Panc1 (cell line): ENCODE measurements around the gene NOXA1. TPM values are rescaled to one million over a fixed set of nuclear protein-coding genes. Genes with fewer than 3 reads are reported as not detected.

ENCODE experiments used
- ATAC-seq: fragments of 200-7000 bp; cut with Tn5 transposase; 2 replicates; pipeline ENCODE4 v1.9.1; 2020; ENCODE audit warnings: mild to moderate bottlenecking, moderate library complexity
- BruUV-seq: library from RNA; stranded (reverse); fragments of 400-500 nt; replicated peaks from 2 replicates; lab custom pipeline; 2021; lab: Mats Ljungman, UMichigan
- CTCF ChIA-PET: fragments of 300-600 bp; sonication (Branson Sonifier 250); formaldehyde crosslinking; loops from one replicate; lab custom pipeline; 2022; ENCODE audit warnings: antibody characterized with exemption; lab: Charles Lee
- POLR2A ChIA-PET: fragments of 300-600 bp; sonication (Branson Sonifier 250); formaldehyde crosslinking; loops from one replicate; lab custom pipeline; 2022; ENCODE audit warnings: antibody characterized with exemption; lab: Charles Lee
- DNase-seq: peaks from one replicate; pipeline ENCODE4 v3.0.0-alpha.2; 2010; ENCODE audit warnings: low read depth, low spot score
- H3K27ac ChIP-seq: 2 replicates; pipeline ENCODE4 v1.5.1; 2011; ENCODE audit warnings: mild to moderate bottlenecking, low read length, inconsistent platforms
- H3K27me3 ChIP-seq: fragments of 200-500 bp; sonication (Bioruptor generic); 2 replicates; pipeline ENCODE4 v1.6.0; 2014; ENCODE audit warnings: low read length, inconsistent platforms; ENCODE audit not compliant: control insufficient read depth, insufficient read depth
- H3K36me3 ChIP-seq: fragments of 200-500 bp; sonication (Bioruptor generic); 2 replicates; pipeline ENCODE4 v1.5.1; 2014; ENCODE audit warnings: inconsistent platforms, mild to moderate bottlenecking, low read length, moderate library complexity; ENCODE audit not compliant: control insufficient read depth, insufficient read depth
- H3K4me1 ChIP-seq: 2 replicates; pipeline ENCODE4 v1.5.1; 2011; ENCODE audit warnings: inconsistent platforms, mild to moderate bottlenecking, low read length, moderate library complexity; ENCODE audit not compliant: control insufficient read depth, insufficient read depth
- H3K4me3 ChIP-seq, 2 experiments: 2 replicates each; pipeline ENCODE4 v1.5.1; 2011 to 2012; ENCODE audit warnings: low read depth in 2 of 2, low read length in 2 of 2, mild to moderate bottlenecking in 2 of 2, inconsistent platforms in 1 of 2, moderate library complexity in 1 of 2
- H3K9me3 ChIP-seq: fragments of 200-500 bp; sonication (Bioruptor generic); 2 replicates; pipeline ENCODE4 v1.5.1; 2014; ENCODE audit warnings: low read depth, mild to moderate bottlenecking, inconsistent platforms, low read length, moderate library complexity; ENCODE audit not compliant: control insufficient read depth, insufficient read depth
- CTCF ChIP-seq: fragments of 450-650 bp; IDR thresholded peaks from 2 replicates; pipeline ENCODE4 v1.5.1; 2017; ENCODE audit warnings: mild to moderate bottlenecking
- POLR2AphosphoS5 ChIP-seq: IDR thresholded peaks from 2 replicates; pipeline ENCODE4 v1.6.1; 2012; ENCODE audit warnings: mild to moderate bottlenecking, low read depth, low read length, moderate library complexity
- REST ChIP-seq, 2 experiments: IDR thresholded peaks; 2 replicates each; pipeline ENCODE4 v1.6.1; 2011 to 2012; ENCODE audit warnings: low read depth in 2 of 2, control low read depth in 1 of 2, low read length in 1 of 2, mild to moderate bottlenecking in 1 of 2, moderate library complexity in 1 of 2; ENCODE audit not compliant: insufficient read depth in 1 of 2
- SIN3A ChIP-seq: IDR thresholded peaks from 2 replicates; pipeline ENCODE4 v1.6.1; 2012; ENCODE audit warnings: low read depth, mild to moderate bottlenecking, low read length, moderate library complexity, borderline replicate concordance; ENCODE audit not compliant: insufficient read depth
- TCF7L2 ChIP-seq: IDR thresholded peaks from 2 replicates; pipeline ENCODE4 v1.6.1; 2011; ENCODE audit warnings: mild to moderate bottlenecking, low read depth, low read length, inconsistent platforms
- in situ Hi-C: cut with HindIII; loops from 2 replicates; pipeline ENCODE4 v1.10.0; 2016; ENCODE audit warnings: low sequenced_read_pairs, low pct_unique_long_range_greater_than_20kb
- intact Hi-C: fragments of 100-400 bp; cut with micrococcal nuclease; formaldehyde crosslinking; loops from one replicate; pipeline ENCODE4 v1.10.0; 2022; ENCODE audit not compliant: unreplicated experiment
- total RNA-seq: library from RNA; stranded (reverse); gene quantifications from one replicate; pipeline ENCODE4 v1.2.1, GENCODE V29; 2021; ENCODE audit not compliant: unreplicated experiment

The NOXA1 gene
- total RNA-seq, 1 experiment from 2014 or later, result 3.7 TPM

DNA sequence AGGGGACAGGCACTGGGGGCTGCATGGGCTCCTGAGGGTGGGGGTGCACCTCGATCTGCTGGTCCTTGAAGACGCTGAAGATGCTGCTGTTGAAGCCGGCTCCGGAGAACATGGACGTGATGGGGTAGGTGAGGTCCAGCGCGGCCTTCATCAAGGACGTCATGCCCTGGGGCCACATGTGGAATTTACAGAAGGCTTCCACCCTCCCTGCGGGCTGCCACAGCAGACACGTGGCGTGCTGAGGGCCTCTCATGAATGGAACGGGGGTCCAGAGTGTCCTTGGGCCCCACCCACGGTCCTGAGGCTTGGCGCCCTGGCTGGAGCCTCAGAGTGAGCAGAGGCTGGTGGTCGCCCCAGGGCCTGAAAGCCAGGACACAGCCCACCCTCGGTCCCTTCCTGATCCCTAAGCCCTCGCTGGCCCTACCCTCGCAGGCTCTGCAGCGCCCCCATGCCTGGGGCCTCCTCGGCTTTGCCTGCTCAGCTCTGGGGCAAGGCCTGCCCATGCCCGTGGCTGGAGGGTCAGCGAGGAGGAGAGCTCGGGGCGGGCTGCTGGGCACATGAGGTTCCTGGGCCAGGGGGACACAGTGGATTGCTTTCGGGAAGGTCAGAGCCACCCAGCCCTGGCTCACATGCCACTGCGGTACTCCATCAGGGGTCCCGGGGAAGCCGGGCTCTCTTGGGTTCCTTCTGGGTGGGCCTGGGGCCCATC lies 41.3 kb downstream of the NOXA1 start:
- in situ Hi-C loops, result no loop called here
- H3K27me3 ChIP-seq, result no peaks in the 10 kb centered on the region
- H3K9me3 ChIP-seq, result no peaks in the 10 kb centered on the region
- TF ChIP-seq TCF7L2 (no peak), POLR2AphosphoS5 (no peak), SIN3A (no peak), CTCF (no peak; the same call in 1 of the 2 replicates), REST (IDR thresholded peaks at IDR 0.05; ENCODE audit: insufficient read depth in 1 of 2, low read depth in 2 of 2, low read length in 1 of 2) (no peak)
- BruUV-seq, result no TSS peak
- POLR2A ChIA-PET, result no interaction called here
- H3K36me3 ChIP-seq, result no peaks in the 10 kb centered on the region
- CTCF ChIA-PET, result no interaction called here
- DNase-seq (no peak), ATAC-seq (no peak)
- H3K4me3 ChIP-seq, result no peak overlapping the region
- H3K27ac ChIP-seq, result no peak overlapping the region
- intact Hi-C loops, result no loop called here
- peaks cover 5% of the 10 kb centered on the region for H3K4me1 ChIP-seq

DNA sequence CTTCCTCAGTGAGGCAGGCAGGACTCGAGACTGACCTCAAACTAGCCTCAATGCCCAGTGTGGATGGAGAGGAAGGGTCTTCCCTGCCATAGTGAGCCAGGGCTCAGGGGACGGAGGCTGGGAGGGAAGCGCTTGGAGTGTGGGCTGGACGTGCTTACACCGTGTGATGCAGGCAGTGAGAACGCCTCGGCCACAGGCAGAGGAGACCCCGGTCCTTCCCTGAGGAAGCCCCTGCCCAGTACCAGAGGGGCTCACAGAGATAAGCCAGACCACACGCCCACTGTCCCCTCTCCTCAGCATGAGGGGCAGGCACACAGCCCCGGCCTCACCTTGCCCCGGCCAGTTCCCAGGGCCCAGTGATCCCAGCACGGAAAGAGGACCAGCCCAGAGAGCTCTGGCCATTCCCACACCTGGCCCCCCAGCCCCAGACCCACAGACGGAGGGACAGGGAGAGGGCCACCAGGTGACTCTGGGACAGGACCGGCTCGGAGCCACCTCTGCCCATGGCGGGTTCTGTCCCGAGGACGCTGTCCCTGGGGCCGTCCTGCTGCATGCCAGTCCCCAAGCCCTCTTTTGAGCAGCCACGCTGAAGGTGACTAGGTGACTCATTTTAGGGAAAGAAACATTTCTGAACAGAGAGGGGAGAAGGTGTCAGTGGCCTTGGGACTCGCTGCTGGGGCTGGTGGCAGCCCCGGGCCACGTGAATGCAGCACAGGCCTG lies 42.0 kb downstream of the NOXA1 start:
- no TSS peak for BruUV-seq
- POLR2A ChIA-PET, result no interaction called here

More for the DNA sequence above, 42.0 kb downstream of the NOXA1 start:
- no peak overlapping the region for H3K27ac ChIP-seq
- H3K9me3 ChIP-seq, result no peaks in the 10 kb centered on the region
- DNase-seq, result no peak
- ATAC-seq, result no peak
- TF ChIP-seq POLR2AphosphoS5, result no peak
- TF ChIP-seq TCF7L2, result no peak
- no peak for TF ChIP-seq CTCF
- TF ChIP-seq SIN3A, result no peak
- TF ChIP-seq REST (IDR thresholded peaks at IDR 0.05; ENCODE audit: insufficient read depth in 1 of 2, low read depth in 2 of 2, low read length in 1 of 2), result no peak
- no peak overlapping the region for H3K4me3 ChIP-seq
- CTCF ChIA-PET, result no interaction called here
- intact Hi-C loops, result no loop called here
- in situ Hi-C loops, result no loop called here
- no peaks in the 10 kb centered on the region for H3K36me3 ChIP-seq
- no peaks in the 10 kb centered on the region for H3K4me1 ChIP-seq
- H3K27me3 ChIP-seq, result no peaks in the 10 kb centered on the region
